ENCODE data around the gene USP15.

DNA sequence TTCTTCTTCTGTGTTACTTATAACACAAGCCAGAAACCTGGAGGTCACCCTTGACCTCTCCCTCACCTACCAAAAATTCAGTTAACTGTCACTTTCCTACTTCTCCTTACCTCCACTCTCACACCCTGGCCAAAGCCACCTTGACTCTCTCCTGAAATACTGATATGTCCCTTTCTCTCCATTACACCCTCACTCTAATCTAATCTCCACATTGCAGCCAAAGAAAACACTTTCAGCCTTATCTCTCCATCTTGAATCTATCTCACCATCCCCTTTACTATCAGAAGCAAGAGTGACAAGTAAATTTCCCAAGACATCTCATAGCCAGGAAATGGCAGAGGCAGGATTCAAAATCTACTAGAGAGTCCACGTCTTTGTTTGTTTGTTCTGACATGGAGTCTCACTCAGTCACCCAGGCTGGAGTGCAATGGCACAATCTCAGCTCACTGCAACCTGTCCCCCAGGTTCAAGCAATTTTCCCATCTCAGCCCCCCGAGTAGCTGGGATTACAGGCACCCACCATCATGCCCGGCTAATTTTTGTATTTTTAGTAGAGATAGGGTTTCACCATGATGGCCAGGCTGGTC, 28.0 kb upstream of the USP15 start:
- no peak for TF ChIP-seq POLR2AphosphoS5 (IDR thresholded peaks at IDR 0.05; ENCODE audit: insufficient read depth, low read depth, low read length)
- TF ChIP-seq, protein P1, sequence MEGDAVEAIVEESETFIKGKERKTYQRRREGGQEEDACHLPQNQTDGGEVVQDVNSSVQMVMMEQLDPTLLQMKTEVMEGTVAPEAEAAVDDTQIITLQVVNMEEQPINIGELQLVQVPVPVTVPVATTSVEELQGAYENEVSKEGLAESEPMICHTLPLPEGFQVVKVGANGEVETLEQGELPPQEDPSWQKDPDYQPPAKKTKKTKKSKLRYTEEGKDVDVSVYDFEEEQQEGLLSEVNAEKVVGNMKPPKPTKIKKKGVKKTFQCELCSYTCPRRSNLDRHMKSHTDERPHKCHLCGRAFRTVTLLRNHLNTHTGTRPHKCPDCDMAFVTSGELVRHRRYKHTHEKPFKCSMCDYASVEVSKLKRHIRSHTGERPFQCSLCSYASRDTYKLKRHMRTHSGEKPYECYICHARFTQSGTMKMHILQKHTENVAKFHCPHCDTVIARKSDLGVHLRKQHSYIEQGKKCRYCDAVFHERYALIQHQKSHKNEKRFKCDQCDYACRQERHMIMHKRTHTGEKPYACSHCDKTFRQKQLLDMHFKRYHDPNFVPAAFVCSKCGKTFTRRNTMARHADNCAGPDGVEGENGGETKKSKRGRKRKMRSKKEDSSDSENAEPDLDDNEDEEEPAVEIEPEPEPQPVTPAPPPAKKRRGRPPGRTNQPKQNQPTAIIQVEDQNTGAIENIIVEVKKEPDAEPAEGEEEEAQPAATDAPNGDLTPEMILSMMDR (IDR thresholded peaks at IDR 0.05; ENCODE audit: extremely low read depth in 1 of 2, insufficient read depth in 1 of 2, low read depth in 1 of 2, low read length in 2 of 2) = no peak
- no peak for TF ChIP-seq POLR2A (IDR thresholded peaks at IDR 0.05; ENCODE audit: low read depth, low read length)

Data from endothelial cell of umbilical vein (primary cell).